Kidney (tissue), 14 donors: Measurements from ENCODE around the gene PYGB. TPM values are rescaled to one million over a fixed set of nuclear protein-coding genes. Genes with fewer than 3 reads are reported as not detected.

Experiments used
- DNase-seq, 5 donors: peaks; one replicate each; pipeline ENCODE4 v3.0.0-alpha.2; 2013 to 2020
- FAIRE-seq: peaks from 2 replicates; lab custom pipeline; 2012; peaks lifted over from hg19 to GRCh38; lab: Jason Lieb, UNC
- H3K27ac ChIP-seq, 2 donors: one replicate each; pipeline ENCODE4 v1.7.0; 2013; ENCODE audit warnings: low read depth in 2 of 2, low read length in 2 of 2, inconsistent platforms in 1 of 2
- H3K27me3 ChIP-seq: one replicate; pipeline ENCODE4 v1.7.1; 2013; ENCODE audit warnings: low read length, inconsistent platforms; ENCODE audit not compliant: control insufficient read depth, insufficient read depth
- H3K36me3 ChIP-seq, 3 donors: one replicate each; pipeline versions ENCODE4 v1.7.0 to v1.7.1; 2013; ENCODE audit warnings: low read length in 3 of 3, control low read depth in 1 of 3, inconsistent platforms in 1 of 3; ENCODE audit not compliant: insufficient read depth in 3 of 3, control insufficient read depth in 2 of 3
- H3K4me1 ChIP-seq, 3 donors: one replicate each; pipeline versions ENCODE4 v1.7.0 to v1.7.1; 2013; ENCODE audit warnings: low read length in 3 of 3, inconsistent platforms in 1 of 3, low read depth in 1 of 3; ENCODE audit not compliant: control insufficient read depth in 2 of 3, insufficient read depth in 2 of 3
- H3K4me3 ChIP-seq, 3 donors: one replicate each; pipeline versions ENCODE4 v1.7.0 to v1.8.1; 2013; ENCODE audit warnings: low read length in 3 of 3, control low read depth in 1 of 3, inconsistent platforms in 1 of 3
- H3K9ac ChIP-seq, 3 donors: one replicate each; pipeline versions ENCODE4 v1.7.0 to v1.7.1; 2013; ENCODE audit warnings: low read length in 3 of 3, control low read depth in 1 of 3, inconsistent platforms in 1 of 3
- H3K9me3 ChIP-seq, 3 donors: one replicate each; pipeline versions ENCODE4 v1.7.0 to v1.7.1; 2013; ENCODE audit warnings: low read length in 3 of 3, control low read depth in 1 of 3, inconsistent platforms in 1 of 3; ENCODE audit not compliant: control insufficient read depth in 2 of 3, insufficient read depth in 1 of 3
- CTCF ChIP-seq: IDR thresholded peaks from 3 replicates; pipeline ENCODE4 v1.5.1; 2012; ENCODE audit warnings: mild to moderate bottlenecking, moderate library complexity, borderline replicate concordance; ENCODE audit not compliant: insufficient read depth; ENCODE audit errors: extremely low read depth
- intact Hi-C: fragments of 100-400 bp; cut with DNase I; formaldehyde crosslinking; loops from one replicate; pipeline ENCODE4 v1.11.1; 2022
- polyA plus RNA-seq: library from polyadenylated mRNA; stranded (reverse); fragments of 350-450 nt; fragmentation: Illumina TruSeq; extraction: RNeasy Lipid Tissue Mini Kit (QIAGEN cat#74804); gene quantifications from one replicate; pipeline ENCODE4 v1.2.3, GENCODE V29; 2014; ENCODE audit warnings: low read depth, low replicate concordance; ENCODE audit not compliant: insufficient read depth
- total RNA-seq: library from RNA; stranded (reverse); fragmentation: NEBNext Ultra II Directional; extraction: Animal tissue kit (Norgen Biotek cat#: 25700); gene quantifications from one replicate; pipeline ENCODE4 v1.2.1, GENCODE V29; 2021
- donor health status: control.
- donor health status: control.
- donor health status: control.
- donor health status: control.
- donor health status: control.
- donor health status: DM: yes; HTN: yes; CAD: no.
- donor health status: Normal renal cell carcinoma (clear cell type).

Gene PYGB
- total and polyA plus RNA-seq, 2 donors from 2014 or later, result 50.9 to 176 TPM

- intact Hi-C loops, result no loop called here
- no peak for TF ChIP-seq CTCF
- Histone ChIP-seq H3K27me3 (no peaks in the 10 kb centered on the region), H3K27ac (no peak overlapping the region), H3K4me3 (no peak overlapping the region), H3K9me3 (no peaks in the 10 kb centered on the region), H3K4me1 (peaks cover 0 to 17% (median 9%) of the 10 kb centered on the region in 3 donors), H3K36me3 (peaks cover 0 to 3% (median 2%) of the 10 kb centered on the region in 3 donors), H3K9ac (no peak overlapping the region)
- DNase-seq (peak in 1 of 5 donors; percentile 51), FAIRE-seq (no peak)
Measured at GRCh38 chr20:25306991-25307903, 59.4 kb downstream of the PYGB start.

GRCh38 chr20:25308083-25308491, 60.2 kb downstream of the PYGB start:
- intact Hi-C loops, result no loop called here
- no peak for TF ChIP-seq CTCF
- Histone ChIP-seq H3K27me3 (no peaks in the 10 kb centered on the region), H3K9me3 (no peaks in the 10 kb centered on the region), H3K27ac (no peak overlapping the region), H3K36me3 (peaks cover 0 to 3% (median 2%) of the 10 kb centered on the region in 3 donors), H3K9ac (no peak overlapping the region), H3K4me3 (no peak overlapping the region), H3K4me1 (peaks cover 0 to 17% (median 9%) of the 10 kb centered on the region in 3 donors)
- FAIRE-seq (no peak), DNase-seq (peak in 1 of 5 donors; percentile 62)

GRCh38 chr20:25308671-25309394, 60.9 kb downstream of the PYGB start:
- H3K27me3 ChIP-seq, result no peaks in the 10 kb centered on the region
- H3K9me3 ChIP-seq, result no peaks in the 10 kb centered on the region
- intact Hi-C loops, result no loop called here
- no peak overlapping the region for H3K4me3 ChIP-seq
- DNase-seq (peak in 1 of 5 donors; percentile 71), FAIRE-seq (no peak)
- no peak for TF ChIP-seq CTCF
- no peak overlapping the region for H3K27ac ChIP-seq
- no peak overlapping the region for H3K9ac ChIP-seq
- H3K4me1 ChIP-seq, result peaks cover 0 to 17% (median 9%) of the 10 kb centered on the region in 3 donors
- peaks cover 0 to 3% (median 0%) of the 10 kb centered on the region in 3 donors for H3K36me3 ChIP-seq
